HK-2 (cell line): Measurements from ENCODE around the gene CDH23.
"Not testable (repeated sequence)": the region's sequence is repeated elsewhere in the genome, so short reads cannot be mapped to it uniquely, and the experiment has no call there.

Source experiments
- DNase-seq: peaks from one replicate; pipeline ENCODE4 v3.0.0-alpha.2; 2018; ENCODE audit not compliant: unreplicated experiment

Gene CDH23

DNA sequence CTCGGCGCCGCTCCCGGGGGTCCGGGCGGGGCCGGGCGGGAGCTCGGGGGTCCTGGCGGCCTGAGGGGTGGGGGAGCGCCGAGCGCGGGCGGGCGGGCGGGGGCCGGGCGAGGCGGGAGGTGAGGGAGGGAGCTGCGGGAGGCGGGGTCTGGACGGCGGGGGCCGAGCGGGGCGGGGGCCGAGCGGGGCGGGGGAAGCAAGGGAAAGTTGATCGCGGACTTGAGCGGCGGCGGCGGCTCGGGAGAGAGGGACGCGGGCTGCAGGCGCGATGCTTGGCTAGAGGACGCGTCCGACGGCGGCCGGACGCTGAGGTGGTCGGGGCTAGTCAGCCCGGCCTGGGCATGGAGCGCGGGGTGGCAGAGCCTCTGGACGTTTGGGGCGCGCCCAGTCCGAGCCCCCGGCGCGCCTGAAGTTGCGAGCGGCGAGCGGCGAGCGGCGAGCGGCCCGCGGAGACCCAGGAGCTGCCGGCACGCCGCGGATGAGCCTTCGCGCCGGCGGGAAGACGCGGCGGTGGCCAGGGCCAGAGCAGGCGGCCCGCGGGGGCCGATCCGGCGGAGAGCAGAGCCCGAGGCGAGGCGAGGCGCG, at the start of gene CDH23:
Gene CDH23, plus strand, starts transcription at position 210 of the 585 bp plus-strand sequence. CDS start 42,912 bp downstream, outside the sequence.
- DNase-seq, result no peak

- DNase-seq, result no peak
Measured at GRCh38 chr10:71347587-71348395, 48.9 kb upstream of the CDH23 start.

GRCh38 chr10:71348850-71349249, 47.9 kb upstream of the CDH23 start:
- DNase-seq, result no peak

GRCh38 chr10:71349406-71349805, 47.3 kb upstream of the CDH23 start:
- peak; percentile 23 for DNase-seq

DNA sequence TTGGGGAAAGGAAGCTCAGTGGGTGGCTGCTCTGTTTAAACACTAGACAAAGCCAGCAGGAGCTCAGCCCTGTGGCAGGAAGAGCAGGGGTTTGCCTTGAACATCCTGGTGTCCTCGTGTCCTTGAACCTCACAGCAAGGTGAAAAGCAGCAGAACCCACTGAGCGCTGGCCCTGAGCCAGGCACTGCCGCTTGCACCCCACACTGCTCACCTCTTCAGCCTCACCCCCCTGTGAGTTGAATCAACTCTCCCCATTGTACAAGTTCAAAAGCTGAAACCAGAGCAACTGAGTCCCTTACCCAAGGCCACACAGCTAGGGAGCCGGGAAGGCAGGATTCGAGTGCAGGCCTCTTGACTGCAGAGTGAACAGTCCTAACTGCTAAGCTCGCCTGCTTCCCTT, 45.6 kb upstream of the CDH23 start:
- DNase-seq, result no peak

GRCh38 chr10:71351628-71352319, 44.9 kb upstream of the CDH23 start:
- no peak for DNase-seq

DNA sequence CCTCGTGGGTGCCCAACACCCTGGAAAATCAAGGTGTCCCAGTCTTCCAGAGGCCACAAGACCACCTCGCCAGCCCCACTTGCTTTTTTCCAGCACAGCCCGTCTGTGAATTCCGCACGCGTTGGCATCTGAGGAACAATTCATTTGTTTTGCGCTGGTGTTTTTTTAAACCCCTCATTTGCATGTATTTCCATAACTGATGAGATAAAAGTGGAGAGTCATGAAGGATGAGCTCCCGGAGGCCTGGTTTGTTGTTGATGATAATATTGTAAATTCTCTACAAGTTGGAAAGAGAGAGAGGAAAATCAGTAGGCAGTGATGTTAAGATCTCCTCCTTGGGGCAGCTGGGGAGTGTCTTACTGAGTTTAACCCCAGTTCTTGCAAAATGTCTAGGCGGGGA, 43.1 kb upstream of the CDH23 start:
- no peak for DNase-seq

DNA sequence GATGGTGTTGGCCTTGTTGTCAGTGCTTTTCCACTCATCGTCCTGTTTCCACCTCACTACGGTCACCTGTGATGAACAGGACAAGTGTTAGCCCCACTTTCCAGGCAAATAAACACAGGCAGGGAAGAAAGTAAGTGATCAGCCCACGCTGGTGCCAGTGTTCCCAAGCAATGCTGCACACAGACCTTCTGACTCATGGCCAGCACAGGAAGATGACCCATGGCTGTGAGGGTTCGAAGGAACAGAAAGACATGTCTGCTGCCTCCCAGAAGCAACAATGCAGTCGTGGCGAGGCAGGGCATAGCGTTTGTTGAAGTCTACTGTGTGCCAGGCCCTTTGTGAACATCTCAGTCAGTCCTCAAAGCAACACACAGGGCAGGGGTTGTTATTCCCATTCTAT, 41.9 kb upstream of the CDH23 start:
- DNase-seq, result no peak

DNA sequence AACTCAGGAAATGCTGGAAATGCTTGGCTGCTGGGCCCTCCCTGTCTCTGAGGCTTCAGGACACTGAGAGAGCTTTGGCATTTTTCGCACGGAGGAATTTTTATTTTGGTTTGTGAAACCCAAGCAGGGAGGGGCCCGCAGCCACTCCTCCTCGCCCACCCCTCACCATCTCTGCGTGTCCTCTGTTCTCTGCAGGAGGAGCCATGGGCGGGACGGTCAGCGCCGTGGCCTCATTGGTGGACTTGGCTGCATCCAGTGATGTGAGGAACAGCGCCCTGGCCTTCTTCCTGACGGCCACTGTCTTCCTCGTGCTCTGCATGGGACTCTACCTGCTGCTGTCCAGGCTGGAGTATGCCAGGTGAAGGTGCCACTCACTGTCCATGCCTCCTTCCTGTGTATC, 40.8 kb upstream of the CDH23 start:
- DNase-seq, result no peak

GRCh38 chr10:71357792-71358265, 38.9 kb upstream of the CDH23 start:
- no peak for DNase-seq

DNA sequence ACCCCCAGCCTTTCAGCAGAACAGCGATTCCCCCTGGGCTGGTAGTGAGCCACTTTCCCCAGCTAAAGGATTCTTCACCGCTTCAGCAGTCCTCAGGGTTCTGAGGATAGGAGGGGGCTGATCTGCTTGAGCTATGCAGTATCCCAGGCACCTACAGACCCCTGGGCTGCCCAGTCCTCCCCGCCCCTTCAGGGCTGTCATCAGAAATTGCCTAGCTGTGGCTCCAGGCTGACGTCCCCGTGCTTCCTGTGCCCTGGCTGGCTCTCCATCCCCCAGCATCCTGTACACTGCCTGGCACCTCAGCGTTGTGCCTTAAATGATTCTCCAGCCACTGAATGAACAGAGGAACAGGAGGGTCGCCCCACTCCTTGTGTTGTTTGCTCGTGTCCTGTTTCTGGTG, 38.4 kb upstream of the CDH23 start:
- DNase-seq, result no peak

- not testable (repeated sequence) for DNase-seq
Measured at GRCh38 chr10:71358906-71359305, 37.8 kb upstream of the CDH23 start.

- DNase-seq, result no peak
Measured at GRCh38 chr10:71359364-71360046, 37.2 kb upstream of the CDH23 start.

DNA sequence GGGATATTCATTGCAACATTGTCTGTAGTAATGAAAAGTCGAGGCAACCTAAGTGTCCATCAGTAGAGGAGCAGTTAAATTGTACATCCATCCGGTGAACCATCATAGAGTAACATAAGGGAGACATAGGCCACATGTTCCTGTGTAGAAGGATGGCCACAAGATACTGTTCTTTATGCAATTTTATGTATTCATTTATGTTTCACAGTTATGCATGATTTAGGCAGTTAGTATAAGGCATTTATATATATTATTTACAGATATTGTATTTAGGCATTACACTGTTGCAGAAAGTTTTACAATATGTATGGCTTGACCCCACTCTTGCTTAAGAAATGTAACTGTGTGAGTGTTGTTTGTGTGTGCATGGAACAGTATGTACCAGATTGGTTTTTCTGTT, 36.0 kb upstream of the CDH23 start:
- no peak for DNase-seq

DNA sequence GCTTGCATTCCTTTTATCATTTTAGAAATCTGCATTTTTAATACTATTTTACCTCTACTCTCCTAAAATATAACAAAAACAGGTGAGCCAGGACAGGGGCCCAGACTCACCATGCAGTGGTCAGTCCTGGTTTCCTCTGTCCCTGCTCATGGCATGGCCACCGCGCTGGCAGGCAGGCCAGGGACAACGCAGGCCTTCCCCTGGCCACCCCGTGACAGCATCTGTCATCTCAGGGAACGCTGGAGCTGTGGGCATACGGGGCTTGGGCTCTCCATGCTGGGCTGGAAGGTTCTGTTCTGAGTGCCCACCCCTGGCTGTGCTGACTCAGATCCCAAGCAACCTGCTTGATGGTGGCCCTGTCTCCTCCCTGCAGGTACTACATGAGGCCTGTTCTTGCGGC, 35.1 kb upstream of the CDH23 start:
- no peak for DNase-seq

DNA sequence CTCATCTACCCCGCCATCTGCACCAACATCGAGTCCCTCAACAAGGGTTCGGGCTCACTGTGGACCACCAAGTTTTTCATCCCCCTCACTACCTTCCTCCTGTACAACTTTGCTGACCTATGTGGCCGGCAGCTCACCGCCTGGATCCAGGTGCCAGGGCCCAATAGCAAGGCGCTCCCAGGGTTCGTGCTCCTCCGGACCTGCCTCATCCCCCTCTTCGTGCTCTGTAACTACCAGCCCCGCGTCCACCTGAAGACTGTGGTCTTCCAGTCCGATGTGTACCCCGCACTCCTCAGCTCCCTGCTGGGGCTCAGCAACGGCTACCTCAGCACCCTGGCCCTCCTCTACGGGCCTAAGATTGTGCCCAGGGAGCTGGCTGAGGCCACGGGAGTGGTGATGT, 34.6 kb upstream of the CDH23 start:
- DNase-seq, result no peak

DNA sequence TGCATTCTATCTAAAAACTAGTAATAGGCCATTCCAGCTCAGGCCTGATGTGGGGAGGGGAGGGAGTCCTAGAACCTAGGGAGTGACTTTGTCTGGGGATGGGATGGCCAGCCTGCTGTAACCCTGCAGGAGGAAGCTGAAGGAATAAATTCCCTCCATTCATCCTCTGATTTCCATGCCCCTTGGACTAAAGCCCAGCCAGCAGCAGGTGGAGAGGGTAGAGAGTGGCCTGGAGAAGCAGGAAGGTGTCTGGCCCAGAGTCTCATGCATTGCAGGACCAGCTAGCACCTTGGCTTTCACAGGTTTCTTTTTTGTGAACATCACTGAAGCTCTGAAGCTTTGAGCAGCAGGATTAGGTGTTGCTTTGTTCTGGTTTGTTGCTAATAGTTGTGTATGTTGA, 32.8 kb upstream of the CDH23 start:
- no peak for DNase-seq

- no peak for DNase-seq
Measured at GRCh38 chr10:71365366-71365765, 31.4 kb upstream of the CDH23 start.

DNA sequence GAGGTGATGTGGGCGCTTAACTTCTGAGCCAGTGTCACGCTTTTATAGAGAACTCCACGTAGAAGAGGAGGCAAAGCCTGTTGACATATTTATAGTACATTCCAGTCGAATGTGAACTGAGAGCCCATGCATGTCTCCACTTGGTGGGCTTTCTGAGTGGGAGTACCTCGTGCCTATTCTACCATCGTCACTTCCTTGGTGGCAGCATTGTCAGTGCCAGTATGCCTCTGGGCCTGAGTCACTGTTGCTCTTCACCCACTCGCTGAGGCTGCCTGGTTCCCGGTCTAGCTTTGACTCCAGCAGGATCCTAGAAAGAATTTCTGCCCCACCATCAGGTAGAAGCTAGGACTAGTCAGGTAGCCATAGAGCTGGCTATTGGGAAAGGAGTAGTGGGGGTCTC, 30.0 kb upstream of the CDH23 start:
- no peak for DNase-seq

- no peak for DNase-seq
Measured at GRCh38 chr10:71367271-71367670, 29.4 kb upstream of the CDH23 start.

- DNase-seq, result no peak
Measured at GRCh38 chr10:71368176-71368575, 28.5 kb upstream of the CDH23 start.

DNA sequence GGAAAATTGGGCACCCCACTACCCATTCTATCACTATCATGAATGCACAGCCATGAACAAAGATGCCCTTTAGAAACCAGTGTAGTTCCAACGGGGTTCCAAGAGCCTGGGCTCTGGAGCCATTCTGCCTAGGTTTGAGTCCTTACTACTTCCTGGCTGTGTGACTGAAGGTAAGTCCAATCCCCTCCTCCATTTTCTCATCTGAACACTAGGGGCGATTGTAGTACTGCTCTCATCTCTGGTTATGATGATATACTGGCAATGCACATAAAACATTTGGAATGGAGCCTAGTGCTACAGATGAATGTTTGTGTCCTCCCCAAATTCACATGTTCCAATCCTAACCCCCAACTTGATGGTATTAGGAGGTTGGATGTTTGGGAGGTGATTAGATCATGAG, 28.1 kb upstream of the CDH23 start:
- DNase-seq, result no peak
